Naive B cell (primary cell): Measurements from ENCODE around the gene TSEN54. TPM values are rescaled to one million over a fixed set of nuclear protein-coding genes. Genes with fewer than 3 reads are reported as not detected.

Experiments
- polyA plus RNA-seq, 6 donors: library from polyadenylated mRNA; unstranded; fragments of 300-500 nt; fragmentation: Illumina TruSeq; gene quantifications; one replicate each; pipeline ENCODE4 v1.2.3, GENCODE V29; 2021; ENCODE audit warnings: low read depth in 6 of 6

The TSEN54 gene
- polyA plus RNA-seq, 6 donors from 2014 or later = 18.3 to 42.3 (median 23.7) TPM

Other genes with a start within 250 kb of the TSEN54 start
- 100 to 1,000 TPM in 5 of 6 donors, 10 to 100 TPM in 1; 95.1 to 133 (median 105) TPM for gene MIF4GD, start 245.3 kb upstream of the TSEN54 start, polyA plus RNA-seq
- 10 to 100 TPM; 26.1 to 41.8 (median 31.3) TPM for gene SLC25A19, start 227.1 kb upstream of the TSEN54 start, polyA plus RNA-seq
- 100 to 1,000 TPM; 281 to 361 (median 305) TPM for gene GRB2, start 110.8 kb upstream of the TSEN54 start, polyA plus RNA-seq
- 10 to 100 TPM in 2 of 6 donors, 1 to 10 TPM in 4; 6.3 to 25.9 (median 9.0) TPM for gene TMEM94, start 59.9 kb upstream of the TSEN54 start, polyA plus RNA-seq
- gene CASKIN2, start 991 bp upstream of the TSEN54 start, polyA plus RNA-seq = under 1 TPM in 1 of 6 donors, not detected in 5; 0.29 TPM
- 10 to 100 TPM in 3 of 6 donors, 1 to 10 TPM in 3; 6.1 to 14.4 (median 10.4) TPM for gene LLGL2, start 9.2 kb downstream of the TSEN54 start, polyA plus RNA-seq
- gene MYO15B, start 71.3 kb downstream of the TSEN54 start, polyA plus RNA-seq = 1 to 10 TPM; 2.9 to 5.9 (median 3.5) TPM
- 1 to 10 TPM in 2 of 6 donors, under 1 TPM in 2, not detected in 2; 0.24 to 1.3 (median 1.1) TPM for gene SMIM5, start 116.9 kb downstream of the TSEN54 start, polyA plus RNA-seq
- gene RECQL5, start 150.6 kb downstream of the TSEN54 start, polyA plus RNA-seq = 10 to 100 TPM in 5 of 6 donors, 1 to 10 TPM in 1; 3.6 to 29.4 (median 16.3) TPM
- gene SAP30BP, start 150.8 kb downstream of the TSEN54 start, polyA plus RNA-seq = 100 to 1,000 TPM in 1 of 6 donors, 10 to 100 TPM in 5; 72.3 to 105 (median 95.6) TPM
- 1 to 10 TPM in 2 of 6 donors, under 1 TPM in 2, not detected in 2; 0.67 to 1.6 (median 1.1) TPM for gene ITGB4, start 204.9 kb downstream of the TSEN54 start, polyA plus RNA-seq
- 10 to 100 TPM in 4 of 6 donors, 1 to 10 TPM in 2; 8.3 to 21.9 (median 14.6) TPM for gene GALK1, start 248.7 kb downstream of the TSEN54 start, polyA plus RNA-seq